Measurements from ENCODE around the gene MEDAG.

Gene MEDAG

DNA sequence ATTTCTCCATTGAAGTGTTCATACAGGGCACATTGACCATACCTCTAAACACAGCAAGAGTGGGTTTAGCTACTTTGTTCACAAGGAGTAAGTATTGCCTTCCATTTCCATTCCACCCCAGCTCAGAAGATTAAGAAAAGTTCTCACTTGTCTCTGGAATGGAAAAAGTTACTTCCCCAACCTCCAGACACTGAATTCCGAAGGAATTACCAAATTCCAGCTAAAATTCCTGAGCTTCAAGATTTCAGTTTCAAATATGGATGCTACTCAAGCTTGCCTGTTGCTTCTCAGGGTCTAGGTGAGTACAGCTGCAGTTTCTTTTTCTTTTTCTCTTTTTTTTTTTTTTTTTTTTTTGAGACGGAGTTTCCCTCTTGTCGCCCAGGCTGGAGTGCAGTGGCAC is 60.0 kb downstream of the MEDAG start:
- DNase-seq: no peak

DNA sequence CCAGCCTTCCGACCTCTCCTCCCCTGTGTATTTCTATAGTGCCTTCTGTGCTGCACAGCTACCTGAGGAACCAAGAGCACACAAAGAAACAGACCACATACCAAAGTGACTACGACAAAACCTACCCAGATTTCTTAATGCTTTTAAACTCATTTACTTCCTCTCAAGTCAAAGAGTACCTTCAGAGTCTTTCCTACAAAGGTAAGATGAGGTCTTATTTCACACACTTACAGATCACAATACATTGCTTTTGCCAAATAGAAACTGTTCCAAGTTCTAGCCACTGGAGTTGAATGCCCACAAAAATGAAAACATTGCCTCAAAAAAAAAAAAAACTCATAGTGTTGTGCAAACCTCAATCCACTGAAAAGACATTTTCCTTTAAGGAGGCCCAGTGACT is 62.8 kb downstream of the MEDAG start:
- no peak for DNase-seq

DNA sequence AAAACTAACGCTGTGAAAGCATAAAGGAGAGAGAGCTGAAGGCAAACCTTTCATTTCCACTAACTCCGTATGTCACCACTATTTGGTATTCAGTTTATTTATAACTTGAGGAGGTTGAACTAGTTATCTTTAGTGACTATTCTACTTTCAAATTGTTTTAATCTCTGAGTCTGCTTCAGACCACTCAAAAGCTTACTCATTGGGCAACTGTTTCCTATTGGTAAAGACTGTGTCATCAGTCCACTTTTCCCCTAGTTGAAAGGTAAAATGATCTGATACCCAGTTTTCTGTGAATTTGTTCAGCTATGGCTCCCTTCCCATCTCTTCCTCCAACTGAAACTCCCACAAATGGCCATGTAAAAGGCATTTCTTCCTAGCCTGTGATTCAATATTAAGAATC is 65.5 kb downstream of the MEDAG start:
- DNase-seq: no peak

DNA sequence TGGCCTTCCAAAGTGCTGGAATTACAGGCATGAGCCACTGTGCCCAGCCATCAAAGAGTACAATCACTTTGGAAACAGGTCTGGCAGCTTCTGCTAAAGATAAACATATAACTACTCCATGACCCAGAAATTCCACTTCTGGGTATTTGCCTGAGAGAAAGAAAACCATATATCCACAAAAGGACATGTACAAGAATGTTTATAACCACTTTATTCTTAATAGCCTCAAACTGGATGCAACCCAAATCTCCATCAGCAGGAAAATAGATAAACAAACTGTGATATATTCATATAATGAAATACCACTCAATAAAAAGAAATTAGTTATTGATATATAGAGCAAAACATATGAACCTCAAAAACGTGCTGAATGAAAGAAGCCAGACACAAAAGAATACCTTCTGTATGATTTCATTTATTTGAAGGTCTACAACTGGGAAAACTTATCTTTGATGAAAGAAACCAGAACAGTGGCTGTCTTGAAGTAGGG is 66.9 kb downstream of the MEDAG start:
- no peak for DNase-seq

DNA sequence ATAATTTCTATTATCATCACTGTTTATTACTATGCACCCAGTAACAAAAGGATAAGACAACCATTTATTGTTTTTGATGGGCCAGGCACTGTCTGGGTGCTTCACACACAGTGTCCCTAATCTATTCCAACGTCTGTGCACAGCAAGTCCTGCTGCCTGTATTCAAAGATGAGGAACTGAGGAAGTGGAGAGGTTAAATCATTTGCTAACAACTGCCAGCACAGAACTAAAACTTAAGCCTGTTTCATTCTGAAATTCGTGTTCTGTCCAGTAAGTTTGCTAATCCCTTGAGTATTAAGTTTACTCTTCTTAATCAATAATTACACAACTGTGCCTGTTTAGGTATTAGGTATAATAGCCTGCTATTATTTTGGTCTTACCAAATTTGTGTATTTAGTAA is 68.3 kb downstream of the MEDAG start:
- no peak for DNase-seq
